Gastrocnemius medialis (tissue), 4 donors: ENCODE data around the gene POLN. TPM values are rescaled to one million over a fixed set of nuclear protein-coding genes. Genes with fewer than 3 reads are reported as not detected.

ENCODE experiments used
- ATAC-seq, 2 donors: fragments of 150-250 bp; one replicate each; pipeline ENCODE4 v1.9.1; 2016
- DNase-seq, 2 donors: peaks; one replicate each; pipeline ENCODE4 v3.0.0-alpha.2; 2019
- H3K27ac ChIP-seq, 4 donors: fragments of 200-600 bp; sonication (generic); 1 replicate in 1 of 4; 2 replicates in 3 of 4; pipeline ENCODE4 v1.5.1; 2016 to 2018; ENCODE audit warnings: mild to moderate bottlenecking in 2 of 4, moderate library complexity in 1 of 4
- H3K27me3 ChIP-seq, 3 donors: fragments of 200-600 bp; sonication (generic) in 2 of 3; 1 replicate in 1 of 3; 2 replicates in 2 of 3; pipeline versions ENCODE4 v1.5.1 to v1.6.0; 2016 to 2019; ENCODE audit warnings: mild to moderate bottlenecking in 1 of 3, moderate library complexity in 1 of 3
- H3K36me3 ChIP-seq, 2 donors: fragments of 200-600 bp; sonication (generic) in 1 of 2; one replicate each; pipeline ENCODE4 v1.5.1; 2017 to 2018
- H3K4me1 ChIP-seq, 2 donors: fragments of 200-600 bp; sonication (generic) in 1 of 2; one replicate each; pipeline ENCODE4 v1.5.1; 2016 to 2017; ENCODE audit warnings: mild to moderate bottlenecking in 2 of 2
- H3K4me3 ChIP-seq, 4 donors: fragments of 200-600 bp; sonication (generic) in 3 of 4; 1 replicate in 1 of 4; 2 replicates in 3 of 4; pipeline ENCODE4 v1.5.1; 2016 to 2019; ENCODE audit warnings: mild to moderate bottlenecking in 2 of 4
- H3K9me3 ChIP-seq, 3 donors: fragments of 200-600 bp; sonication (generic) in 2 of 3; 1 replicate in 1 of 3; 2 replicates in 2 of 3; pipeline ENCODE4 v1.5.1; 2016 to 2019
- CTCF ChIP-seq, 5 experiments: fragments of 450-650 bp in 3 of 5; fragments of 200-600 bp in 2 of 5; sonication (generic) in 2 of 5; IDR thresholded peaks in 4 of 5; conservative IDR thresholded peaks in 1 of 5; 1 replicate in 4 of 5; 2 replicates in 1 of 5; pipeline ENCODE4 v1.5.1; 2016 to 2019; ENCODE audit warnings: antibody characterized with exemption in 5 of 5, mild to moderate bottlenecking in 3 of 5, moderate library complexity in 3 of 5
- POLR2A ChIP-seq, 2 donors: fragments of 450-650 bp; IDR thresholded peaks; one replicate each; pipeline ENCODE4 v1.6.1; 2017; ENCODE audit warnings: antibody characterized with exemption in 2 of 2, mild to moderate bottlenecking in 2 of 2, moderate library complexity in 2 of 2
- in situ Hi-C, 4 donors: fragments of 200-750 bp; cut with MboI; loops; one replicate each; pipeline versions ENCODE4 v1.15.0 to v1.8.0; 2017; ENCODE audit warnings: low sequenced_read_pairs in 4 of 4
- intact Hi-C: fragments of 100-400 bp; cut with DNase I; formaldehyde crosslinking; loops from one replicate; pipeline ENCODE4 v1.15.1; 2023; ENCODE audit warnings: low total_unique reads
- total RNA-seq, 4 donors: library from RNA; depleted of rRNA; stranded (reverse); fragments of >200 nt; gene quantifications; one replicate each; pipeline versions ENCODE4 v1.1.0 to v1.2.3, GENCODE V29; 2016

POLN gene
- total RNA-seq, 4 donors from 2014 or later = 0.71 to 2.0 (median 0.86) TPM; not detected in 1

DNA sequence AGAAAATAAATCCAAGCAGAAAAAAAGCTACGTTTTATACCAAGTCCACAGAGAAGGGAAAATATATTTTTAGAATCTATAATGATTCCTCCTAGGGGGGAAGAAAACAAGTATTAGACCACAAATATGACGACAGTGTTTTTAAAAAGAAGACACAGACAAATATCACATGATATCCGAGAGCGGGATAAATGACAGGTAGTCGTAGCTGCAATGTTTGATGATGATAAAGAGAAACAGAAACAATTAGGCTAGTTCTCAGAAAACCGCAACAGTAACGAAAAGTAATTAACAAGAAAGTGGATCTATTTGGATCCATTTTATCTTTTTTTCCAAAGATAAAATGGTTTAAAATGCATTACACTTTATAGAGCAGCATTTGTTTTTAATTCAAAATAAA lies 918 bp downstream of the POLN start:
- Histone ChIP-seq H3K9me3 (no peaks in the 10 kb centered on the region), H3K36me3 (peaks cover 0 to 22% of the 10 kb centered on the region in 2 donors), H3K4me1 (peaks cover 34 to 39% of the 10 kb centered on the region in 2 donors), H3K27ac (peak overlapping the region in 3 of 4 donors; percentile 75 to 86 (median 81)), H3K27me3 (no peaks in the 10 kb centered on the region), H3K4me3 (peak overlapping the region; percentile 88 to 98 (median 92))
- DNase-seq (no peak), ATAC-seq (no peak)
- TF ChIP-seq POLR2A (IDR thresholded peaks at IDR 0.05) = no peak
- no peak for TF ChIP-seq CTCF (IDR thresholded peaks at IDR 0.05 in 4 of 5, conservative IDR thresholded peaks at IDR 0.05 in 1 of 5)
- intact Hi-C loops = loop anchor here (5.0 kb wide), 1 partner anchor 721 kb away; the partner anchor contains the start of genes GRK4 and NOP14
- in situ Hi-C loops = loop anchor here in 3 of 4 donors (25.0 kb wide), 2 partner anchors 171 to 721 kb away; partner anchors contain the start of genes CFAP99 (in 2 of the 3), ZFYVE28 (in 2 of the 3), GRK4 (in 1 of the 3) and NOP14 (in 1 of the 3)

DNA sequence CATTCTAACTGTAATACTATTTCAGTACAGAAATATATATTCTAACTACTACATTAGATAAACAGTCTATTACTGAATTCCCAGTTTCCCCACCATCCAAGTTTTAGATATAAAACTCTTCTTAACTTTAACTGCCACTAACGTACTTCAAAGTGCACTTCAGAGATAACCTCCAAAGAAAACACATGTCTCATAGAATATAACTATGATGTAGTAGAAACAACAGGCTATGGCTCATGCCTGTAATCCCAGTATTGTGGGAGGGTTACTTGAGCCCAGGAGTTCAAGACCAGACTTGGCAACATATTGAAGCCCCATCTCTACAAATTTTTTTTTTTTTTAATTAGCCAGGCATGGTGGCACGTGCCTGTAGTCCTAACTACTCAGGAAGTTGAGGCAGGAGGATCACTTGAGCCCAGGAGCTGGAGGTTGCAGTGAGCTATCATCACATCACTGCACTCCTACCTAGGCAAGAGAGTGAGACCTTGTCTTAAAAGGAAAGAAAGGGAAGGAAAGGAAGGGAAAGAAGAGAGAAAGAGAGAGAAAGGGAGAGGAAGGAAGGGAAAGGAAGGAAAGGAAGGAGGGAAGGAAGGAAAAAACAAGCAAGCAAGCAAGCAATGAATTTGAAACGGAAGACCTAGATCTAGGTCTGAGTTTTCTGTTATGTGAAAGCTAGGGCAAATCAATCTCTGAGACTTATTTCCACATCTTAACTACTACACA lies 4.8 kb downstream of the POLN start:
- no peak for DNase-seq
- Histone ChIP-seq H3K27me3 (no peaks in the 10 kb centered on the region), H3K27ac (no peak overlapping the region), H3K9me3 (no peaks in the 10 kb centered on the region), H3K4me3 (no peak overlapping the region), H3K36me3 (peaks cover 0 to 40% of the 10 kb centered on the region in 2 donors), H3K4me1 (peaks cover 30 to 34% of the 10 kb centered on the region in 2 donors)
- TF ChIP-seq CTCF (IDR thresholded peaks at IDR 0.05 in 4 of 5, conservative IDR thresholded peaks at IDR 0.05 in 1 of 5) = no peak
- no peak for TF ChIP-seq POLR2A (IDR thresholded peaks at IDR 0.05)
- intact Hi-C loops (no loop called here), in situ Hi-C loops (loop anchor here in 3 of 4 donors (25.0 kb wide), 2 partner anchors 175 to 725 kb away; partner anchors contain the start of genes CFAP99 (in 2 of the 3), ZFYVE28 (in 2 of the 3), GRK4 (in 1 of the 3) and NOP14 (in 1 of the 3))
- no peak for ATAC-seq

GRCh38 chr4:2231082-2231481 lies 10.8 kb downstream of the POLN start:
- Histone ChIP-seq H3K27ac (no peak overlapping the region), H3K4me3 (no peak overlapping the region), H3K4me1 (no peaks in the 10 kb centered on the region), H3K27me3 (no peaks in the 10 kb centered on the region), H3K9me3 (no peaks in the 10 kb centered on the region), H3K36me3 (peaks cover 0 to 26% of the 10 kb centered on the region in 2 donors)
- DNase-seq (no peak), ATAC-seq (no peak)
- in situ Hi-C loops (loop anchor here in 3 of 4 donors (25.0 kb wide), 2 partner anchors 181 to 731 kb away; partner anchors contain the start of genes CFAP99 (in 2 of the 3), ZFYVE28 (in 2 of the 3), GRK4 (in 1 of the 3) and NOP14 (in 1 of the 3)), intact Hi-C loops (no loop called here)
- TF ChIP-seq CTCF (IDR thresholded peaks at IDR 0.05 in 4 of 5, conservative IDR thresholded peaks at IDR 0.05 in 1 of 5) (no peak), POLR2A (IDR thresholded peaks at IDR 0.05) (no peak)

- peaks cover 0 to 5% of the 10 kb centered on the region in 2 donors for H3K36me3 ChIP-seq
- H3K4me1 ChIP-seq = peaks cover 0 to 3% of the 10 kb centered on the region in 2 donors
- H3K9me3 ChIP-seq = no peaks in the 10 kb centered on the region
- no peaks in the 10 kb centered on the region for H3K27me3 ChIP-seq
- DNase-seq (no peak), ATAC-seq (no peak)
- no peak for TF ChIP-seq CTCF (IDR thresholded peaks at IDR 0.05 in 4 of 5, conservative IDR thresholded peaks at IDR 0.05 in 1 of 5)
- no peak for TF ChIP-seq POLR2A (IDR thresholded peaks at IDR 0.05)
- intact Hi-C loops (no loop called here), in situ Hi-C loops (loop anchor here (10.0 to 25.0 kb wide), 4 partner anchors 186 to 736 kb away; partner anchors contain the start of genes CFAP99 (in 2 of the 4), RNF4 (in 2 of the 4), ZFYVE28 (in 2 of the 4) and GRK4 (in 1 of the 4))
- H3K27ac ChIP-seq = no peak overlapping the region
- H3K4me3 ChIP-seq = no peak overlapping the region
Measured at GRCh38 chr4:2226261-2226660, 15.7 kb downstream of the POLN start.
